Measurements from ENCODE around the gene MAN1A1.

MAN1A1 gene

GRCh38 chr6:119264854-119265397, 84.6 kb downstream of the MAN1A1 start:
- DNase-seq, result no peak

- no peak for DNase-seq
These were observed 86.9 kb downstream of the MAN1A1 start for GRCh38 chr6:119262612-119263011.

GRCh38 chr6:119261944-119262284, 87.6 kb downstream of the MAN1A1 start:
- no peak for DNase-seq

- no peak for DNase-seq
These were observed 90.5 kb downstream of the MAN1A1 start for GRCh38 chr6:119259027-119259426.

- no peak for DNase-seq
These were observed 91.8 kb downstream of the MAN1A1 start for GRCh38 chr6:119257726-119258125.

- no peak for DNase-seq
These were observed 92.5 kb downstream of the MAN1A1 start for GRCh38 chr6:119256978-119257462.

GRCh38 chr6:119256392-119256791, 93.2 kb downstream of the MAN1A1 start:
- DNase-seq, result no peak

- no peak for DNase-seq
These were observed 94.1 kb downstream of the MAN1A1 start for GRCh38 chr6:119255492-119255891.

GRCh38 chr6:119250036-119250435, 99.5 kb downstream of the MAN1A1 start:
- no peak for DNase-seq

GRCh38 chr6:119249319-119249718, 100.2 kb downstream of the MAN1A1 start:
- DNase-seq, result no peak

- DNase-seq, result no peak
These were observed 102.1 kb downstream of the MAN1A1 start for GRCh38 chr6:119247504-119247903.

GRCh38 chr6:119243657-119244056, 105.9 kb downstream of the MAN1A1 start:
- no peak for DNase-seq

- no peak for DNase-seq
These were observed 106.5 kb downstream of the MAN1A1 start for GRCh38 chr6:119243037-119243436.

GRCh38 chr6:119241540-119242309, 107.8 kb downstream of the MAN1A1 start:
- DNase-seq, result no peak

GRCh38 chr6:119241111-119241465, 108.5 kb downstream of the MAN1A1 start:
- DNase-seq, result no peak

- no peak for DNase-seq
These were observed 109.1 kb downstream of the MAN1A1 start for GRCh38 chr6:119240257-119241110.

- DNase-seq, result no peak
These were observed 112.3 kb downstream of the MAN1A1 start for GRCh38 chr6:119237177-119237715.

- DNase-seq, result no peak
These were observed 114.6 kb downstream of the MAN1A1 start for GRCh38 chr6:119234941-119235340.

- DNase-seq, result no peak
These were observed 115.1 kb downstream of the MAN1A1 start for GRCh38 chr6:119234457-119234856.

- DNase-seq, result no peak
These were observed 116.1 kb downstream of the MAN1A1 start for GRCh38 chr6:119233312-119233984.

- no peak for DNase-seq
These were observed 118.2 kb downstream of the MAN1A1 start for GRCh38 chr6:119231394-119231793.

- no peak for DNase-seq
These were observed 119.4 kb downstream of the MAN1A1 start for GRCh38 chr6:119230160-119230559.

GRCh38 chr6:119227377-119227776, 122.2 kb downstream of the MAN1A1 start:
- DNase-seq, result no peak
